Ectodermal cell (in vitro differentiated cells): ENCODE results near the gene SCAMP3.
A peak's percentile ranks its signal among the peaks of the same experiment; 100 is the strongest.

Experiments used
- H3K27ac ChIP-seq: 2 replicates; pipeline ENCODE4 v1.7.0; 2013; ENCODE audit warnings: mild to moderate bottlenecking, low read depth, low read length; ENCODE audit not compliant: insufficient read depth, poor library complexity, severe bottlenecking
- H3K27me3 ChIP-seq: 2 replicates; pipeline ENCODE4 v1.7.0; 2013; ENCODE audit warnings: mild to moderate bottlenecking, low read length; ENCODE audit not compliant: insufficient read depth, control insufficient read depth, poor library complexity, severe bottlenecking
- H3K36me3 ChIP-seq: one replicate; pipeline ENCODE4 v1.7.0; 2013; ENCODE audit warnings: low read length; ENCODE audit not compliant: control insufficient read depth, insufficient read depth
- H3K4me1 ChIP-seq: one replicate; pipeline ENCODE4 v1.7.0; 2013; ENCODE audit warnings: low read length; ENCODE audit not compliant: control insufficient read depth, insufficient read depth
- H3K4me3 ChIP-seq: 2 replicates; pipeline ENCODE4 v1.7.0; 2013; ENCODE audit warnings: low read depth, low read length, control low read depth; ENCODE audit not compliant: insufficient read depth
- H3K9me3 ChIP-seq: 2 replicates; pipeline ENCODE4 v1.7.0; 2013; ENCODE audit warnings: mild to moderate bottlenecking, low read length, moderate library complexity; ENCODE audit not compliant: control insufficient read depth
- WGBS, 2 experiments: methylation state at CpG; one replicate each; pipeline ENCODE4 v1.1.7; 2013; ENCODE audit warnings: missing lambda C conversion rate in 2 of 2; 5-methylcytosine and 5-hydroxymethylcytosine counted together

The SCAMP3 gene

GRCh38 chr1:155272466-155273342 is 10.5 kb upstream of the SCAMP3 start:
- Histone ChIP-seq H3K4me3 (peak overlapping the region; percentile 73), H3K9me3 (no peaks in the 10 kb centered on the region), H3K27me3 (peaks cover 4% of the 10 kb centered on the region), H3K4me1 (peaks cover 3% of the 10 kb centered on the region), H3K36me3 (peaks cover 30% of the 10 kb centered on the region), H3K27ac (peak overlapping the region; percentile 87)
- WGBS, 2 experiments: 5 to 7% methylated on average over 43 to 44 of the region's 44 CpGs

DNA sequence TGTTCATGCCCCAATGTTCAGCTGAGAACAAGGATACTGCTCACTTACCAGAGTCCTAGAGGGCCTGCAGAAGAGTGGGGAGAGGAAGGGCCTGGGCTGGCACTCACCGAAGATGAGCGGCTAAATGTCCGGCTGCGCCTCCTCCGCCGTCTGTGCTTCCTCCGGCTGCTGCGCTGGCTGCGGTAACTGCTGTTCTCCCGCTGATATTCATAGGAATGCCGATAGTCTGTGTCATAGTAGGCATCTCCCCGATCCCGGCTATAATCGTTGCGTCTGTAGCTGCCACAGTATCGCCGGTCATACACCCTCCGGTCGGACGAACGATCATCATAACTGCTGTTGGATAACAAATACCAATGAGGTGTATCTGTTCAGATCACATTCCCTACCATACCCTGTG is 7.2 kb upstream of the SCAMP3 start:
- Histone ChIP-seq H3K36me3 (peaks cover 62% of the 10 kb centered on the region), H3K27me3 (no peaks in the 10 kb centered on the region), H3K4me1 (peaks cover 3% of the 10 kb centered on the region), H3K4me3 (no peak overlapping the region), H3K9me3 (no peaks in the 10 kb centered on the region), H3K27ac (no peak overlapping the region)
- WGBS, 2 experiments: 95 to 97% methylated on average over 21 of the region's 21 CpGs

- H3K27ac ChIP-seq: no peak overlapping the region
- WGBS, 2 experiments: 95 to 97% methylated on average over 21 of the region's 21 CpGs
- H3K27me3 ChIP-seq: no peaks in the 10 kb centered on the region
- H3K36me3 ChIP-seq: peaks cover 65% of the 10 kb centered on the region
- H3K4me3 ChIP-seq: no peak overlapping the region
- peaks cover 3% of the 10 kb centered on the region for H3K4me1 ChIP-seq
- no peaks in the 10 kb centered on the region for H3K9me3 ChIP-seq
These were observed 6.5 kb upstream of the SCAMP3 start for GRCh38 chr1:155268630-155269029.

DNA sequence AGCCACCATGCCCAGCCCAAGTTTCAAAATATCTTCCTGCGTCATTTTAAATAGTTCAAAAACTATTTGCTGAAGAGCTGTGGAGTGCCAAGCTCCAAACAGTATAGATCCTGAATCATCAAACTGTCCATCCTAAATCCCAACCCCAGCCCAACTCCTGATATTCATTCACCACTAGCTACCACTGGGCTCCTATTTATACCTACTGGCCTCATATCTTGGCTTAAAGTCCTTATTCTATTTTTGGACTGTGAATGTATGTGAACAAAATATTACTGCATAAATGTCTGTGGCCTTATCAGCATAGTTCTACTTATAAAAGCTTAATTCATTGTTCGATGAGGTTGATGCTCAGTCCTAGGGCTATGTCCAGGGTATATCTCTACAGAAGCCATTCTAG is 5.2 kb upstream of the SCAMP3 start:
- Histone ChIP-seq H3K4me1 (peaks cover 6% of the 10 kb centered on the region), H3K27me3 (no peaks in the 10 kb centered on the region), H3K4me3 (no peak overlapping the region), H3K36me3 (peaks cover 69% of the 10 kb centered on the region), H3K27ac (no peak overlapping the region), H3K9me3 (no peaks in the 10 kb centered on the region)
- WGBS, 2 experiments: 95 to 99% methylated on average over 2 of the region's 2 CpGs

DNA sequence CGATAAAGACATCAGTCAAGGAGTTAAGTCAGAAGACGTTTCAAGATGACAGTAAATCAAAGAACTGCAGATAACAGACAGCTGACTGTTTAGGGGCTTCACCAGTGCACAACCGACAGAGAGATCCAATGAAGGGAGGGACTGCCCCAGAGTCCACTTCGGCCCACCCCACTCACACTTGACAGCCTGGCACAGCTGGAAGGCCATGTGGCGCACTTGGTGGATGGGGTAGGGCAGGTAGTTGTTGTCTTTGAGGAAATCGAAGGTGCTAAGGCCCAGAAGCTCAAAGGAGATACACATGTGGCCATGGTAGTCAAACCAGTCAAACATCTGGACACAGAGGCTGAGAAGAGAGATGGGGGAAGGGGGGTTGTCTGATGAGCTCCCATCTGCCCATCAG is 4.4 kb upstream of the SCAMP3 start:
- Histone ChIP-seq H3K27ac (no peak overlapping the region), H3K27me3 (no peaks in the 10 kb centered on the region), H3K9me3 (no peaks in the 10 kb centered on the region), H3K36me3 (peaks cover 69% of the 10 kb centered on the region), H3K4me1 (peaks cover 4% of the 10 kb centered on the region), H3K4me3 (no peak overlapping the region)
- 97% methylated on average over 6 of the region's 6 CpGs for WGBS, 2 experiments

DNA sequence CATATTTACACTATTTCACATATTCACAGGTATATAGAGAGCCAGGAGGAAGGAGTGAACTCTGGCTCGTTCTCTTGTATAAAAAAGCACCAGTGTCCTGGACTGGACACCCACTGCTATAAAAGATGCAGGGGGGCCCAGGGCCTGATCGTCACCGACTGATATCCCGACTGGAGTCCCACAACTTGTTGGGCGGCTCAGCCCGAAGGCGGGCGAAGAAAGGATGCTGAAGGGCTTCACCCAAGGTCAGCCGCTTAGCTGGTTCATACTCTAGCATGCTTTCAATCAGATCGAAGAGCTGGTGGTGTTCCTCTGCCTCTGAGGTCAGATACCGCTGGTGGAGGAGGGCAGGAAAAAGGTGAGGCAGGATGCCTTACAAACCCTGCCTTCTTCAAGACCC is 907 bp upstream of the SCAMP3 start:
- Histone ChIP-seq H3K27me3 (no peaks in the 10 kb centered on the region), H3K27ac (no peak overlapping the region), H3K9me3 (no peaks in the 10 kb centered on the region), H3K4me3 (no peak overlapping the region), H3K36me3 (peaks cover 48% of the 10 kb centered on the region), H3K4me1 (peaks cover 3% of the 10 kb centered on the region)
- 95 to 97% methylated on average over 11 of the region's 11 CpGs for WGBS, 2 experiments

- no peaks in the 10 kb centered on the region for H3K27me3 ChIP-seq
- peak overlapping the region; percentile 47 for H3K27ac ChIP-seq
- no peaks in the 10 kb centered on the region for H3K9me3 ChIP-seq
- peaks cover 36% of the 10 kb centered on the region for H3K36me3 ChIP-seq
- peaks cover 3% of the 10 kb centered on the region for H3K4me1 ChIP-seq
- peak overlapping the region; percentile 88 for H3K4me3 ChIP-seq
- WGBS, 2 experiments: 3 to 4% methylated on average over 9 of the region's 9 CpGs
These were observed 688 bp downstream of the SCAMP3 start for GRCh38 chr1:155261493-155261851.

GRCh38 chr1:155260276-155260675 is 1.9 kb downstream of the SCAMP3 start:
- Histone ChIP-seq H3K4me3 (no peak overlapping the region), H3K9me3 (no peaks in the 10 kb centered on the region), H3K27ac (no peak overlapping the region), H3K4me1 (peaks cover 9% of the 10 kb centered on the region), H3K27me3 (no peaks in the 10 kb centered on the region), H3K36me3 (peaks cover 25% of the 10 kb centered on the region)
- 93 to 94% methylated on average over 5 of the region's 5 CpGs for WGBS, 2 experiments

DNA sequence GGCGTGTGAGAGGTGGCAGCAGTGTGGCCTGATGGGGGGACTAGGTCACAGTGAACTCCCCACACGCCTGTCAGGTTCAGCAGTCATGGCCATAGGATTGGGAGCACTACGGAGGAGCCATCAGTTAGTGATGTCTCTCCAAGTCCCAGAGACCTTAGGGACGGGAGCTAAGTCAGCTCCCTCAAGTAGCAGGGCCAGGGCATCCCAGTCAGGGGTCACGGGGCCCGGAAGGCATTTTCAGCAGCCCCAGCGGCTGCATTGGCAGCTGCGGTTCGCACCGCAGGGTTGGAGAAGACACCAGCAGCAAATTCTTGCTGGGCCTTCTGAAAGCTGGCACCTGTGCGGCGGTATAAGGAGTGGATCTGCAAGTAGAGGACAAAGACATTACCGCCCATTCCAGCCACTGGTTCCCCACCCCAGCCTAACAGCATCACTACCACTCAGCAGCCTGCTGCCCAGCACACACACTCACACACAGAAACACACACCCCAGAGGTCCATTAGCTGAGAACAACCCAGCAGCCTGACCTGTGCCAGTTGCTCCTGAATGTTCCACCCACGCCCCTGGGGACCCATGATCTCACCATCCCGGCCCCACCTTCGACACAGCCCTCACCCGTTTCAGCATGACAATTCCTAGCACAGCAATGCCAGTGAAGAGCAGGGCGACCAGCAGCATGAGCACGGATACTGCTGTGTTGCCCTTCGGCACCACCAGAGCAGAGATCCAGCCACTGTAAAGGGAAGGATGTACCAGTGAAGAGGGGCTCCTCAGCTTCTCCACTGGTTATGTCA is 5.9 kb downstream of the SCAMP3 start:
- Histone ChIP-seq H3K9me3 (no peaks in the 10 kb centered on the region), H3K4me3 (peak overlapping the region; percentile 72), H3K27ac (no peak overlapping the region), H3K27me3 (no peaks in the 10 kb centered on the region), H3K36me3 (peaks cover 9% of the 10 kb centered on the region), H3K4me1 (peaks cover 23% of the 10 kb centered on the region)
- 89 to 90% methylated on average over 20 of the region's 20 CpGs for WGBS, 2 experiments

- peaks cover 9% of the 10 kb centered on the region for H3K36me3 ChIP-seq
- H3K27me3 ChIP-seq: no peaks in the 10 kb centered on the region
- no peak within 1 kb of the TSS for H3K27ac ChIP-seq
- H3K9me3 ChIP-seq: no peaks in the 10 kb centered on the region
- H3K4me3 ChIP-seq: peak within 1 kb of the TSS; percentile 72
- WGBS, 2 experiments: 4% methylated on average over 54 of the region's 54 CpGs
- peaks cover 23% of the 10 kb centered on the region for H3K4me1 ChIP-seq
These were observed 6.7 kb downstream of the SCAMP3 start, which contains the start of gene ENTREP3 for GRCh38 chr1:155255243-155256007. ENTREP3 (minus strand) TSS chr1:155255483; CDS start chr1:155254877, 606 bp downstream.
